Mononuclear cell (primary cell): ENCODE measurements around the gene SLIRP. TPM values are rescaled to one million over a fixed set of nuclear protein-coding genes. Genes with fewer than 3 reads are reported as not detected.

Experiments used
- H3K27me3 ChIP-seq: 2 replicates; pipeline ENCODE4 v1.6.0; 2011; ENCODE audit warnings: low read length, control low read depth; ENCODE audit not compliant: insufficient read depth
- H3K4me1 ChIP-seq: 2 replicates; pipeline ENCODE4 v1.5.1; 2011; ENCODE audit warnings: mild to moderate bottlenecking, low read length, control low read depth; ENCODE audit not compliant: insufficient read depth
- H3K4me3 ChIP-seq: 2 replicates; pipeline ENCODE4 v1.5.1; 2011; ENCODE audit warnings: mild to moderate bottlenecking, low read length, moderate library complexity
- H3K9me3 ChIP-seq: 2 replicates; pipeline ENCODE4 v1.5.1; 2011; ENCODE audit warnings: low read depth, mild to moderate bottlenecking, control low read depth, low read length
- total RNA-seq: library from RNA; depleted of rRNA; stranded (reverse); fragments of >200 nt; gene quantifications from one replicate; pipeline ENCODE4 v1.2.3, GENCODE V29; 2012

Gene SLIRP
- total RNA-seq, 1 donor = 22.0 TPM

DNA sequence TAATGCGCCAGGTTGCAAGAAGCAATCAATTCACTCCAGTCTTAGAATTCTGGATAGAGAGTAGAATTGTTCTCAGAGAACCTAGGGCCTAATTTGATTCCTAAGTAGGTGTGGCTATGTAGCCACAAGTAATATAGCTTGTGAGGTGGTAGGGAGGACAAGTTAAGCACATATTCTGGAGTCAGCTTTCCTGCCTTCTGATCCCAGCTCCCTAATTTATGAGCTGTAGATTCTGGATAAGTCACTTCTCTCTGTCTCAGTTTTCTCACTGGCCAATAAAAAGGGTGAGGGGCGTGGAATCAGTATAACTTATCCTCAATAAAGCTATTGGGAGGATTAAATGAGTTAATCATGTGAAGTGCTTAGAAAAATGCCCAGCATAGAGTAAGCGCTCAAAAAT, 56.1 kb downstream of the SLIRP start:
- H3K4me3 ChIP-seq = no peak overlapping the region
- H3K9me3 ChIP-seq = no peaks in the 10 kb centered on the region
- H3K27me3 ChIP-seq = no peaks in the 10 kb centered on the region
- H3K4me1 ChIP-seq = peaks cover 20% of the 10 kb centered on the region

Other genes with a start within 250 kb of the SLIRP start
- 0.42 TPM for gene ISM2, start 209.3 kb upstream of the SLIRP start, total RNA-seq
- 33.6 TPM for gene SPTLC2, start 91.5 kb upstream of the SLIRP start, total RNA-seq
- gene ALKBH1, start 80 bp upstream of the SLIRP start, total RNA-seq = 5.9 TPM
- gene SNW1, start 53.1 kb downstream of the SLIRP start, total RNA-seq = 111 TPM
- 1.4 TPM for gene ADCK1, start 92.0 kb downstream of the SLIRP start, total RNA-seq